ENCODE measurements around the gene RAX2.
"Not testable (repeated sequence)": the region's sequence is repeated elsewhere in the genome, so short reads cannot be mapped to it uniquely, and the experiment has no call there.

The RAX2 gene

GRCh38 chr19:3771906-3772455 is at the start of gene RAX2:
TSS of gene RAX2 (minus strand) at chr19:3772228. CDS start at chr19:3771742, 486 bp downstream.
- DNase-seq = no peak

GRCh38 chr19:3821156-3821555 is 49.1 kb upstream of the RAX2 start:
- DNase-seq = no peak

GRCh38 chr19:3819989-3820388 is 48.0 kb upstream of the RAX2 start:
- no peak for DNase-seq

- DNase-seq = no peak
These were observed 46.9 kb upstream of the RAX2 start for GRCh38 chr19:3818918-3819317.

GRCh38 chr19:3818466-3818865 is 46.4 kb upstream of the RAX2 start:
- peak; percentile 48 for DNase-seq

- no peak for DNase-seq
These were observed 45.7 kb upstream of the RAX2 start for GRCh38 chr19:3817761-3818160.

- no peak for DNase-seq
These were observed 44.7 kb upstream of the RAX2 start for GRCh38 chr19:3816566-3817218.

GRCh38 chr19:3816148-3816547 is 44.1 kb upstream of the RAX2 start:
- DNase-seq = not testable (repeated sequence)

GRCh38 chr19:3814648-3815047 is 42.6 kb upstream of the RAX2 start:
- DNase-seq = no peak

- no peak for DNase-seq
These were observed 41.7 kb upstream of the RAX2 start for GRCh38 chr19:3813473-3814392.

- DNase-seq = no peak
These were observed 38.8 kb upstream of the RAX2 start for GRCh38 chr19:3810708-3811355.

- no peak for DNase-seq
These were observed 38.1 kb upstream of the RAX2 start for GRCh38 chr19:3809881-3810707.

- no peak for DNase-seq
These were observed 36.6 kb upstream of the RAX2 start for GRCh38 chr19:3808420-3809143.

GRCh38 chr19:3807574-3808354 is 35.7 kb upstream of the RAX2 start:
- no peak for DNase-seq

GRCh38 chr19:3807131-3807480 is 35.1 kb upstream of the RAX2 start:
- no peak for DNase-seq

- no peak for DNase-seq
These were observed 33.8 kb upstream of the RAX2 start for GRCh38 chr19:3805859-3806258.

- DNase-seq = no peak
These were observed 32.4 kb upstream of the RAX2 start for GRCh38 chr19:3804429-3804828.

- DNase-seq = no peak
These were observed 32.0 kb upstream of the RAX2 start for GRCh38 chr19:3803986-3804385.

GRCh38 chr19:3803114-3803888 is 31.3 kb upstream of the RAX2 start:
- DNase-seq = no peak

- peak; percentile 12 for DNase-seq
These were observed 29.5 kb upstream of the RAX2 start for GRCh38 chr19:3801412-3802096.

Measured in EL (cell line).